HCT116 (cell line): ENCODE results near the gene TLX1. TPM values are rescaled to one million over a fixed set of nuclear protein-coding genes. Genes with fewer than 3 reads are reported as not detected.

Experiments used
- ATAC-seq: fragments of 200-7000 bp; cut with Tn5 transposase; 2 replicates; pipeline ENCODE4 v1.9.1; 2020; ENCODE audit warnings: mild to moderate bottlenecking, moderate library complexity
- BruUV-seq: library from RNA; stranded (reverse); fragments of 400-500 nt; replicated peaks from 2 replicates; lab custom pipeline; 2021; lab: Mats Ljungman, UMichigan
- CTCF ChIA-PET: fragments of 300-600 bp; sonication (Branson Sonifier 250); formaldehyde crosslinking; loops from one replicate; lab custom pipeline; 2021; ENCODE audit warnings: antibody characterized with exemption; lab: Charles Lee
- POLR2A ChIA-PET: fragments of 300-600, 350-600 bp; sonication (Branson Sonifier 250); formaldehyde crosslinking; loops from one replicate; lab custom pipeline; 2021; ENCODE audit warnings: antibody characterized with exemption; lab: Charles Lee
- RAD21 ChIA-PET, 2 experiments: fragments of 300-600 bp; sonication (Branson Sonifier 250); formaldehyde crosslinking; loops; one replicate each; lab custom pipeline; 2023; ENCODE audit warnings: low total read pairs in 2 of 2; ENCODE audit not compliant: uncharacterized antibody in 2 of 2, unreplicated experiment in 2 of 2, low non-redundant PET in 1 of 2; lab: Charles Lee
- DNase-seq: peaks from one replicate; pipeline ENCODE4 v3.0.0-alpha.2; 2010; ENCODE audit warnings: low read depth, low spot score
- H2AFZ ChIP-seq: fragments of 200-600 bp; shearing (Covaris generic), sonication (generic); 2 replicates; pipeline ENCODE4 v1.6.1; 2017; ENCODE audit warnings: low read depth, mixed run types, mixed read lengths, antibody characterized with exemption, low read length; ENCODE audit not compliant: poor library complexity, severe bottlenecking
- H3K27ac ChIP-seq: 2 replicates; pipeline ENCODE4 v1.5.1; 2012; ENCODE audit warnings: low read depth, low read length
- H3K27me3 ChIP-seq: fragments of 200-600 bp; sonication (generic); 2 replicates; pipeline ENCODE4 v1.6.1; 2016; ENCODE audit warnings: mixed run types, low read length, mixed read lengths; ENCODE audit not compliant: insufficient read depth
- H3K36me3 ChIP-seq, 2 experiments: fragments of 200-500 bp in 1 of 2; fragments of 200-600 bp in 1 of 2; sonication (Bioruptor generic) in 1 of 2; sonication (generic) in 1 of 2; 2 replicates each; pipeline versions ENCODE4 v1.5.1 to v1.6.1; 2014 to 2016; ENCODE audit warnings: low read length in 2 of 2, inconsistent platforms in 1 of 2, mixed read lengths in 1 of 2, mixed run types in 1 of 2; ENCODE audit not compliant: insufficient read depth in 2 of 2, control insufficient read depth in 1 of 2
- H3K4me1 ChIP-seq, 2 experiments: fragments of 200-600 bp in 1 of 2; sonication (generic) in 1 of 2; 2 replicates each; pipeline versions ENCODE4 v1.5.1 to v1.6.1; 2012 to 2017; ENCODE audit warnings: low read length in 2 of 2, inconsistent platforms in 1 of 2, mild to moderate bottlenecking in 1 of 2, mixed read lengths in 1 of 2, mixed run types in 1 of 2, moderate library complexity in 1 of 2; ENCODE audit not compliant: insufficient read depth in 2 of 2, control insufficient read depth in 1 of 2
- H3K4me2 ChIP-seq: fragments of 200-600 bp; sonication (generic); 2 replicates; pipeline ENCODE4 v1.6.1; 2017; ENCODE audit warnings: mixed run types, low read length, mixed read lengths
- H3K4me3 ChIP-seq, 2 experiments: fragments of 200-600 bp in 1 of 2; sonication (generic) in 1 of 2; replicated peaks in 1 of 2; 2 replicates each; pipeline ENCODE4 v1.5.1; 2011 to 2016; ENCODE audit warnings: low read length in 2 of 2, control low read depth in 1 of 2, low read depth in 1 of 2, mild to moderate bottlenecking in 1 of 2, mixed read lengths in 1 of 2, mixed run types in 1 of 2
- H3K79me2 ChIP-seq: fragments of 200-600 bp; sonication (generic); 2 replicates; pipeline ENCODE4 v1.6.1; 2017; ENCODE audit warnings: mild to moderate bottlenecking, mixed run types, low read length, moderate library complexity, mixed read lengths; ENCODE audit not compliant: insufficient read depth
- H3K9ac ChIP-seq: fragments of 200-600 bp; sonication (generic); 2 replicates; pipeline ENCODE4 v1.6.1; 2016; ENCODE audit warnings: low read length, mixed read lengths
- H3K9me2 ChIP-seq: fragments of 200-600 bp; sonication (generic), shearing (Covaris generic); 2 replicates; pipeline ENCODE4 v1.6.1; 2017; ENCODE audit warnings: mixed run types, mild to moderate bottlenecking, moderate library complexity; ENCODE audit not compliant: insufficient read depth
- H3K9me3 ChIP-seq, 2 experiments: fragments of 200-500 bp in 1 of 2; fragments of 200-600 bp in 1 of 2; sonication (Bioruptor generic) in 1 of 2; sonication (generic) in 1 of 2; 2 replicates each; pipeline ENCODE4 v1.6.1; 2014 to 2017; ENCODE audit warnings: low read length in 2 of 2, mixed read lengths in 2 of 2, inconsistent platforms in 1 of 2, low read depth in 1 of 2, mild to moderate bottlenecking in 1 of 2, mixed run types in 1 of 2, moderate library complexity in 1 of 2; ENCODE audit not compliant: control insufficient read depth in 1 of 2, insufficient read depth in 1 of 2
- H4K20me1 ChIP-seq: fragments of 200-600 bp; sonication (generic), shearing (Covaris generic); 2 replicates; pipeline ENCODE4 v1.6.1; 2017; ENCODE audit warnings: mixed run types, mild to moderate bottlenecking, moderate library complexity; ENCODE audit not compliant: insufficient read depth
- CBX3 ChIP-seq: IDR thresholded peaks from 2 replicates; pipeline ENCODE4 v1.6.1; 2012; ENCODE audit warnings: low read depth
- EGR1 ChIP-seq: IDR thresholded peaks from 2 replicates; pipeline ENCODE4 v1.6.1; 2012; ENCODE audit warnings: low read depth
- ELF1 ChIP-seq: IDR thresholded peaks from 2 replicates; pipeline ENCODE4 v1.6.1; 2012; ENCODE audit warnings: low read depth, borderline replicate concordance
- EZH2 ChIP-seq: fragments of 200-600 bp; sonication (generic); IDR thresholded peaks from 2 replicates; pipeline ENCODE4 v1.6.1; 2017; ENCODE audit warnings: antibody characterized with exemption, mixed run types
- EZH2phosphoT487 ChIP-seq: fragments of 200-600 bp; IDR thresholded peaks from 2 replicates; pipeline ENCODE4 v1.6.1; 2018; ENCODE audit warnings: antibody characterized with exemption, borderline replicate concordance
- FOSL1 ChIP-seq: IDR thresholded peaks from 2 replicates; pipeline ENCODE4 v1.6.1; 2012; ENCODE audit warnings: low read depth
- JUND ChIP-seq: IDR thresholded peaks from 2 replicates; pipeline ENCODE4 v1.6.1; 2012
- RAD21 ChIP-seq: IDR thresholded peaks from 2 replicates; pipeline ENCODE4 v1.6.1; 2012; ENCODE audit warnings: low read depth, mild to moderate bottlenecking
- SP1 ChIP-seq: IDR thresholded peaks from 2 replicates; pipeline ENCODE4 v1.6.1; 2012; ENCODE audit warnings: low read depth
- SRF ChIP-seq: IDR thresholded peaks from 2 replicates; pipeline ENCODE4 v1.6.1; 2012; ENCODE audit warnings: low read depth
- intact Hi-C: fragments of 100-400 bp; cut with micrococcal nuclease; formaldehyde crosslinking; loops from 2 replicates; pipeline ENCODE4 v1.10.0; 2022
- total RNA-seq: library from RNA; stranded (reverse); gene quantifications from one replicate; pipeline ENCODE4 v1.2.1, GENCODE V29; 2021; ENCODE audit not compliant: unreplicated experiment
- TF ChIP-seq, protein P1 (sequence below): IDR thresholded peaks from 2 replicates; pipeline ENCODE4 v1.6.1; 2012

The TLX1 gene
- total RNA-seq, 1 experiment from 2014 or later, result not detected

DNA sequence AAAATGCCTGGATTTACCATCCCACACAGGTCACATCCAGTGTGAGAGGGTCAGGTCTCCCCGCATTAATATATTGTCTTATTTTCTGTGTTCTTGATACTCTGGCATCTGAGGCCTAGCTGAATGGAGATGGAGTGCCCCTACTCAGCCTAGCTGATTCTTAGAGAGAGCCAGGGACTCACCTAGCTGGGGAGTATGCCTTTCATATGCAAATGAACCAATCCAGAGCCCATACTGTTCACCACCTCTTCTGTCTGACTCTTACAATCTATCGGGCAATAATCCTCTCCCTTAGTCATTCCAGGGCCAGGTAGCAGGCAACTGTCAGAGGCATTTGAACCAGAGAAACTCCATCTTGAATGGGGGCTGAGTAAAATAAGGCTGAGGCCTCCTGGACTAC is 51.8 kb downstream of the TLX1 start:
- CTCF ChIA-PET, result no interaction called here
- Histone ChIP-seq H3K4me3 (no peak overlapping the region), H3K27me3 (no peaks in the 10 kb centered on the region; the same call in 1 of the 2 replicates), H3K9me3 (peaks cover 0 to 4% of the 10 kb centered on the region in 2 experiments; a peak in 1 of 4 replicates), H3K36me3 (no peaks in the 10 kb centered on the region), H3K79me2 (no peaks in the 10 kb centered on the region), H3K4me2 (no peak overlapping the region), H3K4me1 (no peaks in the 10 kb centered on the region), H4K20me1 (no peaks in the 10 kb centered on the region), H3K9ac (no peak overlapping the region), H2AFZ (no peak overlapping the region), H3K9me2 (no peaks in the 10 kb centered on the region), H3K27ac (no peak overlapping the region)
- intact Hi-C loops, result no loop called here
- POLR2A ChIA-PET, result no interaction called here
- RAD21 ChIA-PET, result no interaction called here
- no peak for ATAC-seq
- no peak for DNase-seq
- TF ChIP-seq SRF (no peak), RAD21 (no peak), FOSL1 (no peak), ELF1 (no peak), SP1 (no peak), EZH2phosphoT487 (no peak)
- no TSS peak for BruUV-seq

DNA sequence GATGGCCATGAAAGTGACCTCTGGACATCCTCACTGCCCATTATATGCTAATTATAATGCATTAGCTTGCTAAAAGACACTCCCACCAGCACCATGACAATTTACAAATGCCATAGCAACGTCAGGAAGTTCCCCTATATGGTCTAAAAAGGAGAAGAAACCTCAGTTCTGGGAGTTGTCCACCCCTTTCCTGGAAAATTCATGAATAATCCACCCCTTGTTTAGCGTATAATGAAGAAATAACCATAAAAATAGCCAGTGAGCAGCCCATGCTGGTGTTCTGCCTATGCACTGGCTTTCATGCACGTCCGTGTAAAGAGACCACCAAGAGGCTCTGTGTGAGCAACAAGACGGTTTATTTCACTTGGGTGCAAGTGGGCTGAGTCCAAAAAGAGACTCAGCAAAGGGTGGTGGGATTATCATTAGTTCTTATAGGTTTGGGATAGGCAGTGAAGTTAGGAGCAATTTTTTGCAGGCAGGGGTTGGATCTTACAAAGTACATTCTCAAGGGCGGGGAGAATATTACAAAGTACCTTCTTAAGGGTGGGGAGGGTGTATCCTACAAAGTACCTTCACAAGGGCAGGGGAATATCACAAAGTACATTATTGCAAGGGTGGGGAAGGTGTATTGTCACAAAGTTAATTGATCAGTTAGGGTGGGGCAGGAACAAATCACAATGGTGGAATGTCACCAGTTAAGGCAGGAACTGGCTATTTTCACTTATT is 52.5 kb downstream of the TLX1 start:
- ATAC-seq (no peak), DNase-seq (no peak)
- Histone ChIP-seq H3K79me2 (no peaks in the 10 kb centered on the region), H3K4me3 (no peak overlapping the region), H3K36me3 (no peaks in the 10 kb centered on the region), H2AFZ (no peak overlapping the region), H4K20me1 (no peaks in the 10 kb centered on the region), H3K9me2 (no peaks in the 10 kb centered on the region), H3K9ac (no peak overlapping the region), H3K4me2 (no peak overlapping the region), H3K9me3 (peaks cover 0 to 4% of the 10 kb centered on the region in 2 experiments; a peak in 1 of 4 replicates), H3K27me3 (no peaks in the 10 kb centered on the region; the same call in 1 of the 2 replicates), H3K4me1 (no peaks in the 10 kb centered on the region), H3K27ac (no peak overlapping the region)
- no TSS peak for BruUV-seq
- ChIA-PET CTCF (no interaction called here), RAD21 (no interaction called here), POLR2A (no interaction called here)
- TF ChIP-seq RAD21 (no peak), EZH2 (no peak), EGR1 (no peak), SP1 (no peak), CBX3 (no peak), JUND (no peak), FOSL1 (no peak)
- TF ChIP-seq, protein P1, sequence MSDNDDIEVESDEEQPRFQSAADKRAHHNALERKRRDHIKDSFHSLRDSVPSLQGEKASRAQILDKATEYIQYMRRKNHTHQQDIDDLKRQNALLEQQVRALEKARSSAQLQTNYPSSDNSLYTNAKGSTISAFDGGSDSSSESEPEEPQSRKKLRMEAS, result no peak
- intact Hi-C loops, result no loop called here

Other genes with a start within 250 kb of the TLX1 start
- gene SLF2, start 218.3 kb upstream of the TLX1 start, total RNA-seq, result 43.0 TPM
- gene SEMA4G, start 161.8 kb upstream of the TLX1 start, total RNA-seq, result 29.4 TPM
- gene MRPL43, start 143.8 kb upstream of the TLX1 start, total RNA-seq, result 136 TPM
- gene TWNK, start 143.8 kb upstream of the TLX1 start, total RNA-seq, result 42.1 TPM
- gene LZTS2, start 131.5 kb upstream of the TLX1 start, total RNA-seq, result 93.0 TPM
- gene PDZD7, start 100.2 kb upstream of the TLX1 start, total RNA-seq, result 6.1 TPM
- gene SFXN3, start 100.1 kb upstream of the TLX1 start, total RNA-seq, result 52.5 TPM
- gene KAZALD1, start 69.3 kb upstream of the TLX1 start, total RNA-seq, result 16.0 TPM
- gene LBX1, start 98.2 kb downstream of the TLX1 start, total RNA-seq, result not detected
- 29.1 TPM for gene BTRC, start 222.9 kb downstream of the TLX1 start, total RNA-seq